NCI-H1048 (cell line): ENCODE results near the gene OR10A5.
"Not testable (repeated sequence)": the region's sequence is repeated elsewhere in the genome, so short reads cannot be mapped to it uniquely, and the experiment has no call there.

ENCODE experiments used
- DNase-seq: peaks from one replicate; lab custom pipeline; 2025; lab: John Stamatoyannopoulos, UW

The OR10A5 gene

DNA sequence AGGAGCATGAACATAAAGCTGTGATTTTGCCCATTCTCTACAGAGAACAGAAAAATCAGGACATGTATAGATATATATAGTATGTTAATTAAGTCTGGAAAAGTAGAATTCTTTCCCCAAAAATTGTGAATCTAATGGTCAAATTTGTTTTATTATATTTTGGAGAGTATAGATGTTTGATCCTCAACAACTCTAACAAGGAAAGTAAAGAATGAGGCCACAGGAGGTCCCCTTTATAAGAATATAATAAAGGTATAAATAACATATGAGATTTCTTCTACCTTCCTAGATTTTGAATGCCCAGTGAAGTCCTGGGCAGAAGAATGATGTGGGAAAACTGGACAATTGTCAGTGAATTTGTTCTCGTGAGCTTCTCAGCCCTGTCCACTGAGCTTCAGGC is 30.8 kb downstream of the OR10A5 start, which contains the start of gene OR10A4:
Gene OR10A4, plus strand, starts transcription at position 301 of the 400 bp plus-strand sequence. Its CDS starts 23 bp downstream, at position 324.
- no peak for DNase-seq

DNA sequence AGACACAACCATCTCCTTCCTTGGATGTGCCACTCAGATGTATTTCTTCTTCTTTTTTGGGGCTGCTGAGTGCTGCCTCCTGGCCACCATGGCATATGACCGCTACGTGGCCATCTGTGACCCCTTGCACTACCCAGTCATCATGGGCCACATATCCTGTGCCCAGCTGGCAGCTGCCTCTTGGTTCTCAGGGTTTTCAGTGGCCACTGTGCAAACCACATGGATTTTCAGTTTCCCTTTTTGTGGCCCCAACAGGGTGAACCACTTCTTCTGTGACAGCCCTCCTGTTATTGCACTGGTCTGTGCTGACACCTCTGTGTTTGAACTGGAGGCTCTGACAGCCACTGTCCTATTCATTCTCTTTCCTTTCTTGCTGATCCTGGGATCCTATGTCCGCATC is 31.4 kb downstream of the OR10A5 start:
- DNase-seq = no peak

DNA sequence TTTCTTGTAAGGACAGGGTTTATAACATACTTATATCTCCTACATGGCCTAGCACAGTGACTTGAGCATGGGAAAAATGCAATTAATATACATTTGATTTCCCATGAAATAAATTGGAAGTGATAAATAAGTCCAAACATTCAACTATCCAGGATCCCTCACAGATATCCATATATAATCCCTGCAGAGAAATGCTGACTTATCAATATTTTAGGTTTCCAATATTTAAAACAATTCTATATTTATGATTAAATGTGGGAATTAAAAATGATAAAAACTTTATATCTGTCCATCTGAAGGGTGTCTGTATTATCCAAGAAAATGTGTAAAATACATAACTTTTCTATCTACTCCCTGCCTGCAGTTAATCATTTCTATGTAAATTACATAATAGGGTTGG is 37.3 kb downstream of the OR10A5 start:
- DNase-seq = no peak

DNA sequence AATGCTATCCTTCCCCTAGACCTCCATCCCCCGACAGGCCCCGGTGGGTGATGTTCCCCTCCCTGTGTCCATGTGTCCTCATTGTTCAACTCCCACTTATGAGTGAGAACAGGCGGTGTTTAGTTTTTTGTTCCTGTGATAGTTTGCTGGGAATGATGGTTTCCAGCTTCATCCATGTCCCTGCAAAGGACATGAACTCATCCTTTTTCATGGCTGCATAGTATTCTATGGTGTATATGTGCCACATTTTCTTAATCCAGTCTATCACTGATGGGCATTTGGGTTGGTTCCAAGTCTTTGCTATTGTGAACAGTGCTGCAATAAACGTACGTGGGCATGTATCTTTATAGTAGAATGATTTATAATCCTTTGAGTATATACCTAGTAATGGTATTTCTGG is 42.2 kb downstream of the OR10A5 start:
- DNase-seq = not testable (repeated sequence)

DNA sequence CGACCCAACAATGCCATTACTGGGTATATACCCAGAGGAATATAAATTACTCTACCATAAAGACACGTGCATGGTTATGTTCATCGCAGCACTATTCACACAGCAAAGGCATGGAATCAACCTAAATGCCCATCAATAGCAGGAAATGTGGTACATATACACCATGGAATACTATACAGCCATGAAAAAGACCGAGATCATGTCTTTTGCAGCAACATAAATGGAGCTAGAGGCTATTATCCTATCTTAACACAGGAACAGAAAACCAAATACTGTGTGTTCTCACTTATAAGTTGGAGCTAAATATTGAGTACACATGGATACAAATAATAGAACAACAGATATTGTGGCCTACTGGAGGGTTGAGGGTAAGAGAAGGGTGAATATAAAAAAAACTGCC is 43.3 kb downstream of the OR10A5 start:
- DNase-seq = no peak

DNA sequence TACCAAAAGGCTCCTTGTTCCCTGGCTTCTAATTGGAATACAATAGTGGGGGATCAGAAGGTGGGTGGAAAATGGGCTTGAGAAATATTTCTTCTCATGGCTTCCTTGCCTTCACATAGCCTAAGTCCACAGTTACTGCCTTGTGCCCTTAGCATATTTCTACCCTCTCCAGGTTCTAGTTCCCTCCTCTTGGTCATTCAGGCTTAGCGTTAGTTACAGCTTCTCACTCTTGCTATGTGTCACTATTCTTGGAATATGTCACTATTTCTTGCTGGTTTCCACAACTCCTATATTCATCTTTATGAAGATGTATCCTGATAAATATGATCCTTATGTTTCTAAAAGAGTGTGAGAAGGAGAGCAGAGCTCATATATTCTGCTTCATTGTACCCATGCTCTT is 44.4 kb downstream of the OR10A5 start:
- DNase-seq = no peak

DNA sequence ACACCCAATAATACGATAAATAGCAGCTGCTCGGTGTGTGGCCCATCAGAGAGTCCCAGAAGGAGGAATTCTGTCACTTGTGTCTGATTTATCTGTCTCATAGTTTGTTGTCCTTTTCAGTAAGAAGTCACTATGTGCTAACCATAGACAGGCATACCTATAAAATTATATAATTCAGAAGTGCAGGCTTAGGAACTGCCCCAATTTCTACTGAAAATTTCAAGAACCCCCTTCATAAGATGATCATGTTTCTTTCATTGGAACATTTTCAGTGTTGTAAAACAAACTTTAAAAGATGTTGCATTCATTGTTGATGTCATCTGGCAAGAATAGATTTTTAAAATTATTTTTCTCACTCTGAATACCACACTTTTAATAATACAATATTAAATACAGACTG is 46.9 kb downstream of the OR10A5 start, which contains the start of gene OR2D2:
Gene OR2D2, minus strand, starts transcription at position 101 of the 400 bp plus-strand sequence. Its CDS starts 0 bp downstream, at position 101.
- no peak for DNase-seq

DNA sequence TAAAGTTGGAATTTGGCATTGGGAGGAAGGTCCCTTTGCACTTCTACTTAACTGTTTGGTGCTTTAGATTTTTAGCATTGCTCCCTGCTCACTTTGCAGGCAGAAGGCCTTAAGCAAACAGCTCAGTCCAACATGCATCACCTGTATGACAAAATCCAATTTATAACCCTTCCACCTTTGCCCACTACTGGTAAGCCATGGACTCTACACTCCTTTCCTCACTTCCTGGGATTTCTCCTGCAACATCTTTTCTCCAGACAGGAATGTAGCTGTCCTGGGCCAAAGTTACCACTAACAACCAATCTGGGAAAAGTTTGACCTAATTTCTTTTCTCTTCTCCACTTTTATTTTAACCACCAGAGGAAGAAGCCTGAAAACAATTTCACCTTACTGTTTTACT is 48.6 kb downstream of the OR10A5 start:
- DNase-seq = no peak

DNA sequence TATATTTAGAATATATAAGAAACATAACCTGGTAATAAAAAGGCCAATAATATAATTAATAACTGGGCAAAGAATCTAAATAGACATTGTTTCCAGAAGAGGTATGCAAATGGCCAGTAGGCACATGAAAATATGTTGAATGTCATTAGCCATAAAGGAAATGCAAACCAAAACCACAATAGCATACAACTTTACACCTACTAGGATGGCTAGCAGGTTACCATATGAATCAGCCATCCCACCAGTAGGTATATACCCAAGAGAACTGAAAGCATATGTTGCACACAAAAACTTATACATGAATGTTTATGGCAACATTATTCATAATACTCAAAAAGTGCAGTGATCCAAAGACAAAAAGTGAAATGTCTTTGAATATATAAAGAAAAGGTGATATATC is 49.5 kb downstream of the OR10A5 start:
- no peak for DNase-seq
